ENCODE results near the gene ZKSCAN5.

- TF ChIP-seq, protein P1, sequence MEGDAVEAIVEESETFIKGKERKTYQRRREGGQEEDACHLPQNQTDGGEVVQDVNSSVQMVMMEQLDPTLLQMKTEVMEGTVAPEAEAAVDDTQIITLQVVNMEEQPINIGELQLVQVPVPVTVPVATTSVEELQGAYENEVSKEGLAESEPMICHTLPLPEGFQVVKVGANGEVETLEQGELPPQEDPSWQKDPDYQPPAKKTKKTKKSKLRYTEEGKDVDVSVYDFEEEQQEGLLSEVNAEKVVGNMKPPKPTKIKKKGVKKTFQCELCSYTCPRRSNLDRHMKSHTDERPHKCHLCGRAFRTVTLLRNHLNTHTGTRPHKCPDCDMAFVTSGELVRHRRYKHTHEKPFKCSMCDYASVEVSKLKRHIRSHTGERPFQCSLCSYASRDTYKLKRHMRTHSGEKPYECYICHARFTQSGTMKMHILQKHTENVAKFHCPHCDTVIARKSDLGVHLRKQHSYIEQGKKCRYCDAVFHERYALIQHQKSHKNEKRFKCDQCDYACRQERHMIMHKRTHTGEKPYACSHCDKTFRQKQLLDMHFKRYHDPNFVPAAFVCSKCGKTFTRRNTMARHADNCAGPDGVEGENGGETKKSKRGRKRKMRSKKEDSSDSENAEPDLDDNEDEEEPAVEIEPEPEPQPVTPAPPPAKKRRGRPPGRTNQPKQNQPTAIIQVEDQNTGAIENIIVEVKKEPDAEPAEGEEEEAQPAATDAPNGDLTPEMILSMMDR (IDR thresholded peaks at IDR 0.05; ENCODE audit: control extremely low read depth in 1 of 3, insufficient read depth in 1 of 3, low read depth in 1 of 3, low read length in 3 of 3), result no peak
- no peak for TF ChIP-seq NRF1 (IDR thresholded peaks at IDR 0.05; ENCODE audit: low read depth, low read length)
- TF ChIP-seq POLR2AphosphoS5 (IDR thresholded peaks at IDR 0.05; ENCODE audit: low read depth, low read length), result no peak
- no peak for TF ChIP-seq EP300 (IDR thresholded peaks at IDR 0.05; ENCODE audit: borderline replicate concordance in 1 of 2, low read depth in 2 of 2, low read length in 2 of 2)
- TF ChIP-seq, protein P2, sequence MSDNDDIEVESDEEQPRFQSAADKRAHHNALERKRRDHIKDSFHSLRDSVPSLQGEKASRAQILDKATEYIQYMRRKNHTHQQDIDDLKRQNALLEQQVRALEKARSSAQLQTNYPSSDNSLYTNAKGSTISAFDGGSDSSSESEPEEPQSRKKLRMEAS (IDR thresholded peaks at IDR 0.05), result no peak
- TF ChIP-seq RNF2 (IDR thresholded peaks at IDR 0.05; ENCODE audit: borderline replicate concordance, low read depth, low read length, missing control alignments, poor library complexity, severe bottlenecking), result no peak
- no peak for TF ChIP-seq TAF1 (IDR thresholded peaks at IDR 0.05; ENCODE audit: low read depth, low read length)
- no peak for TF ChIP-seq RAD21 (IDR thresholded peaks at IDR 0.05 in 1 of 2, conservative IDR thresholded peaks at IDR 0.05 in 1 of 2; ENCODE audit: low read depth in 2 of 2, low read length in 2 of 2)
- no peak for TF ChIP-seq POLR2A (IDR thresholded peaks at IDR 0.05; ENCODE audit: control extremely low read depth in 1 of 2, low read depth in 2 of 2, low read length in 2 of 2)
- no peak for TF ChIP-seq SIN3A (conservative IDR thresholded peaks at IDR 0.05 in 1 of 2, IDR thresholded peaks at IDR 0.05 in 1 of 2; ENCODE audit: low read depth in 1 of 2, low read length in 2 of 2)
- no peak for TF ChIP-seq HDAC6 (IDR thresholded peaks at IDR 0.05; ENCODE audit: low read depth, low read length)
- TF ChIP-seq ZNF274 (IDR thresholded peaks at IDR 0.05; ENCODE audit: borderline replicate concordance, extremely low read depth, low read length), result no peak
Observed at GRCh38 chr7:99521399-99521798, 16.9 kb downstream of the ZKSCAN5 start.
